H1 (cell line): Measurements from ENCODE around the gene PCCA. TPM values are rescaled to one million over a fixed set of nuclear protein-coding genes. Genes with fewer than 3 reads are reported as not detected.

Experiments used
- CTCF ChIA-PET: fragments of 300-600 bp; sonication (Branson Sonifier 250); formaldehyde crosslinking; loops from one replicate; lab custom pipeline; 2021; ENCODE audit not compliant: partially characterized antibody; lab: Charles Lee
- POLR2A ChIA-PET: fragments of 300-600 bp; sonication (Branson Sonifier 250); formaldehyde crosslinking; loops from one replicate; lab custom pipeline; 2021; ENCODE audit warnings: inconsistent platforms; ENCODE audit not compliant: partially characterized antibody; lab: Charles Lee
- DNase-seq, 2 experiments: peaks; one replicate each; pipeline versions ENCODE4 v3.0.0 to v3.0.0-alpha.2; 2010 to 2022; ENCODE audit warnings: low spot score in 2 of 2, low read depth in 1 of 2, mixed read lengths in 1 of 2
- FAIRE-seq: peaks from 2 replicates; lab custom pipeline; 2011; peaks lifted over from hg19 to GRCh38; lab: Jason Lieb, UNC
- H2AFZ ChIP-seq: 2 replicates; pipeline ENCODE4 v1.8.1; 2012; ENCODE audit warnings: low read length, inconsistent platforms
- H2AK5ac ChIP-seq: 2 replicates; pipeline ENCODE4 v1.6.1; 2013; ENCODE audit warnings: low read depth, low read length
- H2BK120ac ChIP-seq: replicated peaks from 2 replicates; pipeline ENCODE3; 2013; ENCODE audit warnings: low read depth, low read length, inconsistent platforms
- H2BK12ac ChIP-seq: 2 replicates; pipeline ENCODE4 v1.6.1; 2013; ENCODE audit warnings: low read depth, low read length
- H2BK15ac ChIP-seq: 2 replicates; pipeline ENCODE4 v1.6.1; 2013; ENCODE audit warnings: low read length
- H2BK20ac ChIP-seq: 2 replicates; pipeline ENCODE4 v1.6.1; 2013; ENCODE audit warnings: low read length
- H2BK5ac ChIP-seq: 2 replicates; pipeline ENCODE4 v1.6.1; 2013; ENCODE audit warnings: low read depth, low read length
- H3K14ac ChIP-seq: 2 replicates; pipeline ENCODE4 v1.6.1; 2013; ENCODE audit warnings: inconsistent platforms; ENCODE audit not compliant: insufficient read length
- H3K18ac ChIP-seq: 2 replicates; pipeline ENCODE4 v1.6.1; 2013; ENCODE audit warnings: low read length; ENCODE audit errors: extremely low read depth
- H3K23ac ChIP-seq: 2 replicates; pipeline ENCODE4 v1.6.1; 2013; ENCODE audit warnings: inconsistent platforms; ENCODE audit not compliant: insufficient read length
- H3K23me2 ChIP-seq: 2 replicates; pipeline ENCODE4 v1.6.1; 2013; ENCODE audit warnings: low read depth, low read length
- H3K27ac ChIP-seq: 2 replicates; pipeline ENCODE4 v1.6.1; 2011; ENCODE audit warnings: low read depth, low read length, inconsistent platforms
- H3K27me3 ChIP-seq, 4 experiments: replicated peaks in 1 of 4; 1 replicate in 1 of 4; 2 replicates in 3 of 4; pipeline versions ENCODE4 v1.6.1 to v1.8.1; 2011 to 2013; ENCODE audit warnings: low read length in 3 of 4, mild to moderate bottlenecking in 3 of 4, inconsistent platforms in 2 of 4, mixed read lengths in 2 of 4, moderate library complexity in 1 of 4; ENCODE audit not compliant: control insufficient read depth in 3 of 4, insufficient read depth in 3 of 4; ENCODE audit errors: extremely low read depth in 1 of 4
- H3K36me3 ChIP-seq, 4 experiments: 2 replicates each; pipeline versions ENCODE4 v1.6.1 to v1.8.1; 2011 to 2013; ENCODE audit warnings: mild to moderate bottlenecking in 4 of 4, low read length in 3 of 4, moderate library complexity in 2 of 4, control low read depth in 1 of 4, inconsistent platforms in 1 of 4; ENCODE audit not compliant: insufficient read depth in 4 of 4, control insufficient read depth in 2 of 4
- H3K4ac ChIP-seq: replicated peaks from 2 replicates; pipeline ENCODE3; 2013; ENCODE audit warnings: low read length, low read depth, mixed read lengths, inconsistent platforms; ENCODE audit not compliant: insufficient read length
- H3K4me1 ChIP-seq, 4 experiments: replicated peaks in 1 of 4; 1 replicate in 1 of 4; 2 replicates in 3 of 4; pipeline versions ENCODE4 v1.6.1 to v1.8.1; 2011 to 2013; ENCODE audit warnings: low read length in 3 of 4, inconsistent platforms in 2 of 4, mixed read lengths in 1 of 4; ENCODE audit not compliant: insufficient read depth in 4 of 4, control insufficient read depth in 3 of 4
- H3K4me2 ChIP-seq, 2 experiments: 2 replicates each; pipeline versions ENCODE4 v1.6.1 to v1.8.1; 2011 to 2013; ENCODE audit warnings: low read depth in 2 of 2, low read length in 2 of 2, control low read depth in 1 of 2, inconsistent platforms in 1 of 2, mild to moderate bottlenecking in 1 of 2; ENCODE audit not compliant: insufficient read depth in 1 of 2
- H3K4me3 ChIP-seq, 4 experiments: fragments of 200-600, 300-600 bp in 1 of 4; sonication (generic), shearing (Covaris generic), sonication (Bioruptor Twin) in 1 of 4; 2 replicates each; pipeline versions ENCODE4 v1.5.1 to v1.8.1; 2011 to 2016; ENCODE audit warnings: low read length in 4 of 4, low read depth in 3 of 4, control low read depth in 2 of 4, inconsistent platforms in 2 of 4, mild to moderate bottlenecking in 2 of 4, mixed read lengths in 1 of 4, moderate library complexity in 1 of 4; ENCODE audit not compliant: insufficient read depth in 2 of 4; ENCODE audit errors: extremely low read depth in 1 of 4
- H3K56ac ChIP-seq: replicated peaks from 2 replicates; pipeline ENCODE3; 2013; ENCODE audit warnings: low read depth, mild to moderate bottlenecking, mixed read lengths, low read length, inconsistent platforms; ENCODE audit not compliant: insufficient read length
- H3K79me1 ChIP-seq: 2 replicates; pipeline ENCODE4 v1.6.1; 2013; ENCODE audit warnings: low read depth, low read length, control low read depth
- H3K79me2 ChIP-seq, 2 experiments: 2 replicates each; pipeline versions ENCODE4 v1.6.1 to v1.8.1; 2012 to 2013; ENCODE audit warnings: low read length in 2 of 2, mild to moderate bottlenecking in 2 of 2, inconsistent platforms in 1 of 2; ENCODE audit not compliant: insufficient read depth in 2 of 2, control insufficient read depth in 1 of 2
- H3K9ac ChIP-seq, 4 experiments: replicated peaks in 1 of 4; 1 replicate in 1 of 4; 2 replicates in 3 of 4; pipeline versions ENCODE4 v1.6.1 to v1.8.1; 2011 to 2013; ENCODE audit warnings: low read depth in 3 of 4, low read length in 3 of 4, control low read depth in 2 of 4, mild to moderate bottlenecking in 2 of 4, moderate library complexity in 2 of 4, inconsistent platforms in 1 of 4; ENCODE audit errors: extremely low read depth in 1 of 4
- H3K9me3 ChIP-seq, 2 experiments: 2 replicates each; pipeline versions ENCODE4 v1.6.1 to v1.8.1; 2012 to 2013; ENCODE audit warnings: mild to moderate bottlenecking in 2 of 2, moderate library complexity in 2 of 2, control low read depth in 1 of 2, inconsistent platforms in 1 of 2, low read depth in 1 of 2, low read length in 1 of 2, mixed read lengths in 1 of 2; ENCODE audit not compliant: insufficient read depth in 2 of 2
- H4K20me1 ChIP-seq, 2 experiments: replicated peaks in 1 of 2; 2 replicates each; pipeline versions ENCODE3 to v1.8.1; 2011 to 2013; ENCODE audit warnings: inconsistent platforms in 2 of 2, low read length in 2 of 2, mild to moderate bottlenecking in 1 of 2; ENCODE audit not compliant: insufficient read depth in 2 of 2, control insufficient read depth in 1 of 2
- H4K5ac ChIP-seq: 2 replicates; pipeline ENCODE4 v1.6.1; 2013; ENCODE audit warnings: low read length, low read depth, mixed read lengths, inconsistent platforms; ENCODE audit not compliant: insufficient read length
- H4K8ac ChIP-seq: 2 replicates; pipeline ENCODE4 v1.8.0; 2013; ENCODE audit warnings: mild to moderate bottlenecking, moderate library complexity, low read length, inconsistent platforms; ENCODE audit not compliant: insufficient read depth; ENCODE audit errors: extremely low read depth
- H4K91ac ChIP-seq: replicated peaks from 2 replicates; pipeline ENCODE3; 2013; ENCODE audit warnings: low read length, mixed read lengths, inconsistent platforms; ENCODE audit not compliant: insufficient read length
- ASH2L ChIP-seq: fragments of 200-600, 300-600 bp; sonication (generic); IDR thresholded peaks from one replicate; pipeline ENCODE4 v1.7.1; 2017; ENCODE audit warnings: low read length
- CBX5 ChIP-seq: fragments of 300-800, 300-1000 bp; sonication (generic); IDR thresholded peaks from 2 replicates; pipeline ENCODE4 v1.7.1; 2016; ENCODE audit warnings: antibody characterized with exemption, low read length, low read depth
- E2F6 ChIP-seq: IDR thresholded peaks from 2 replicates; pipeline ENCODE4 v1.6.1; 2012; ENCODE audit warnings: inconsistent platforms
- NRF1 ChIP-seq: IDR thresholded peaks from 2 replicates; pipeline ENCODE4 v1.6.1; 2011; ENCODE audit warnings: mild to moderate bottlenecking, low read depth, low read length, improper control_type of control experiment
- POLR2A ChIP-seq, 2 experiments: IDR thresholded peaks; 1 replicate in 1 of 2; 2 replicates in 1 of 2; pipeline ENCODE4 v1.6.1; 2011; ENCODE audit warnings: low read depth in 2 of 2, low read length in 2 of 2, mild to moderate bottlenecking in 2 of 2; ENCODE audit errors: control extremely low read depth in 1 of 2
- WGBS, 2 experiments: shearing (Covaris generic) in 1 of 2; methylation state at CpG; one replicate each; pipeline versions ENCODE4 v1.1.6 to v1.1.7; 2013 to 2015; ENCODE audit warnings: low lambda C conversion rate in 2 of 2, mixed read lengths in 2 of 2, inconsistent platforms in 1 of 2, low coverage in 1 of 2, missing lambda C conversion rate in 1 of 2; ENCODE audit not compliant: insufficient replicate concordance in 2 of 2, insufficient coverage in 1 of 2, insufficient read length in 1 of 2; ENCODE audit errors: extremely low coverage in 1 of 2, missing lambda C conversion rate in 1 of 2; 5-methylcytosine and 5-hydroxymethylcytosine counted together
- polyA plus RNA-seq, 7 experiments: library from polyadenylated mRNA; depleted of rRNA in 3 of 7; stranded (reverse) in 5 of 7; unstranded in 2 of 7; fragments of >200 nt in 5 of 7; fragments of 200-250 nt in 2 of 7; gene quantifications; 1 replicate in 5 of 7; 2 replicates in 1 of 7; 4 replicates in 1 of 7; pipeline versions ENCODE4 v1.2.1 to v1.2.3, GENCODE V29; 2011 to 2013; ENCODE audit warnings: missing spikeins in 2 of 7, mixed read lengths in 2 of 7
- total RNA-seq: library from RNA; stranded (reverse); fragmentation: NEBNext Ultra II Directional; extraction: Animal tissue kit (Norgen Biotek cat#: 25700); gene quantifications from 2 replicates; pipeline ENCODE4 v1.2.1, GENCODE V29; 2021
- TF ChIP-seq, protein P1 (sequence below): IDR thresholded peaks from 2 replicates; pipeline ENCODE4 v1.6.1; 2012; ENCODE audit warnings: inconsistent platforms

The PCCA gene
- total and polyA plus RNA-seq, 2 of the 8 experiments (the other 6 are each of a cell fraction or from before 2014, with no cell fraction given) = 18.4 to 49.8 TPM

- Histone ChIP-seq H2AFZ (no peak overlapping the region), H3K9ac (no peak overlapping the region), H4K91ac (no peak overlapping the region), H3K27ac (no peak overlapping the region), H3K23ac (no peak overlapping the region), H3K4me1 (peaks cover 4 to 20% (median 15%) of the 10 kb centered on the region in 4 experiments), H3K79me1 (no peaks in the 10 kb centered on the region), H2BK5ac (peak overlapping the region; percentile 5; the same call in 1 of the 2 replicates), H3K56ac (no peak overlapping the region), H4K20me1 (no peaks in the 10 kb centered on the region), H4K5ac (peak overlapping the region; percentile 35), H3K79me2 (no peaks in the 10 kb centered on the region), H3K14ac (no peak overlapping the region), H3K27me3 (no peaks in the 10 kb centered on the region), H2BK15ac (no peak overlapping the region), H3K4ac (no peak overlapping the region), H2BK120ac (no peak overlapping the region), H3K4me3 (no peak overlapping the region), H3K4me2 (peak overlapping the region; percentile 9 to 46; a peak in 1 of 4 replicates), H3K36me3 (no peaks in the 10 kb centered on the region), H4K8ac (no peak overlapping the region; the same call in 1 of the 2 replicates), H3K18ac (no peak overlapping the region; the same call in 1 of the 2 replicates), H2BK20ac (no peak overlapping the region; the same call in 1 of the 2 replicates), H3K9me3 (no peaks in the 10 kb centered on the region), H3K23me2 (no peaks in the 10 kb centered on the region), H2BK12ac (no peak overlapping the region), H2AK5ac (no peak overlapping the region)
- ChIA-PET CTCF (interaction anchor here (0.8 to 1.9 kb wide), 6 partner anchors 7 to 79 kb away, joined by 3 to 7 read pairs (median 4); no protein-coding TSS in a partner anchor), POLR2A (no interaction called here)
- DNase-seq (no peak), FAIRE-seq (no peak)
- peak; percentile 76 for TF ChIP-seq E2F6
- TF ChIP-seq CBX5 = no peak
- TF ChIP-seq, protein P1, sequence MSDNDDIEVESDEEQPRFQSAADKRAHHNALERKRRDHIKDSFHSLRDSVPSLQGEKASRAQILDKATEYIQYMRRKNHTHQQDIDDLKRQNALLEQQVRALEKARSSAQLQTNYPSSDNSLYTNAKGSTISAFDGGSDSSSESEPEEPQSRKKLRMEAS = peak; percentile 78
- peak; percentile 42 for TF ChIP-seq ASH2L
- peak in 1 of 2 experiments; percentile 42; a peak in 1 of 3 replicates for TF ChIP-seq POLR2A (IDR thresholded peaks at IDR 0.05; ENCODE audit: control extremely low read depth in 1 of 2, low read depth in 2 of 2, low read length in 2 of 2)
- no peak for TF ChIP-seq NRF1
- 40% methylated on average over 27 of the region's 27 CpGs; no CpG with 5 or more reads in 1 of the 2 experiments for WGBS, 2 experiments
These were observed 432.3 kb downstream of the PCCA start for GRCh38 chr13:100520936-100521850.
